B cell (primary cell): ENCODE results near the gene HIBCH. TPM values are rescaled to one million over a fixed set of nuclear protein-coding genes. Genes with fewer than 3 reads are reported as not detected.
A peak's percentile ranks its signal among the peaks of the same experiment; 100 is the strongest.

Source experiments
- ATAC-seq: fragments of 200-7000 bp; cut with Tn5 transposase; one replicate; pipeline ENCODE4 v1.10.0; 2021; ENCODE audit warnings: low read depth, mild to moderate bottlenecking, moderate number of reproducible peaks, moderate library complexity
- CTCF ChIA-PET: fragments of 350-600 bp; sonication (Branson Sonifier 250); formaldehyde crosslinking; loops from one replicate; lab custom pipeline; 2021; ENCODE audit warnings: antibody characterized with exemption, inconsistent platforms; lab: Charles Lee
- POLR2A ChIA-PET: fragments of 350-600 bp; sonication (Branson Sonifier 250); formaldehyde crosslinking; loops from one replicate; lab custom pipeline; 2021; ENCODE audit warnings: antibody characterized with exemption; lab: Charles Lee
- DNase-seq: peaks from one replicate; pipeline ENCODE4 v3.0.0; 2013
- H2AFZ ChIP-seq: 2 replicates; pipeline ENCODE4 v1.6.1; 2012; ENCODE audit warnings: mild to moderate bottlenecking, low read depth, low read length; ENCODE audit not compliant: insufficient read depth, poor library complexity, severe bottlenecking
- H3K27ac ChIP-seq, 2 donors: 1 replicate in 1 of 2; 2 replicates in 1 of 2; pipeline ENCODE4 v1.5.1; 2012 to 2013; ENCODE audit warnings: low read length in 2 of 2, mild to moderate bottlenecking in 2 of 2, moderate library complexity in 1 of 2
- H3K27me3 ChIP-seq, 4 experiments: fragments of 200-600 bp in 1 of 4; sonication (generic) in 1 of 4; replicated peaks in 1 of 4; 1 replicate in 2 of 4; 2 replicates in 2 of 4; pipeline versions ENCODE4 v1.6.1 to v1.7.0; 2013 to 2016; ENCODE audit warnings: low read length in 3 of 4, mild to moderate bottlenecking in 2 of 4, mixed read lengths in 1 of 4, moderate library complexity in 1 of 4; ENCODE audit not compliant: insufficient read depth in 4 of 4, control insufficient read depth in 3 of 4; ENCODE audit errors: control extremely low read depth in 1 of 4
- H3K36me3 ChIP-seq, 2 experiments: replicated peaks in 1 of 2; 1 replicate in 1 of 2; 2 replicates in 1 of 2; pipeline versions ENCODE4 v1.6.1 to v1.7.1; 2013; ENCODE audit warnings: low read length in 1 of 2; ENCODE audit not compliant: insufficient read depth in 2 of 2, control insufficient read depth in 1 of 2; ENCODE audit errors: control extremely low read depth in 1 of 2, extremely low read depth in 1 of 2
- H3K4me1 ChIP-seq, 2 donors: fragments of 200-600 bp in 1 of 2; sonication (generic) in 1 of 2; 1 replicate in 1 of 2; 2 replicates in 1 of 2; pipeline versions ENCODE4 v1.5.1 to v1.6.1; 2013 to 2017; ENCODE audit warnings: low read length in 2 of 2; ENCODE audit not compliant: control insufficient read depth in 2 of 2, insufficient read depth in 2 of 2
- H3K4me2 ChIP-seq: replicated peaks from 2 replicates; pipeline ENCODE3; 2012; ENCODE audit warnings: mild to moderate bottlenecking, low read depth, low read length; ENCODE audit not compliant: poor library complexity, severe bottlenecking
- H3K4me3 ChIP-seq, 5 experiments: fragments of 200-600 bp in 1 of 5; sonication (generic) in 1 of 5; 1 replicate in 3 of 5; 2 replicates in 2 of 5; pipeline versions ENCODE4 v1.5.1 to v1.7.0; 2011 to 2016; ENCODE audit warnings: low read length in 4 of 5, mild to moderate bottlenecking in 4 of 5, low read depth in 2 of 5, control low read depth in 1 of 5, moderate library complexity in 1 of 5; ENCODE audit not compliant: insufficient read depth in 1 of 5; ENCODE audit errors: control extremely low read depth in 1 of 5, extremely low read depth in 1 of 5
- H3K79me2 ChIP-seq: fragments of 200-600 bp; sonication (generic); one replicate; pipeline ENCODE4 v1.6.0; 2016; ENCODE audit warnings: low read length; ENCODE audit not compliant: control insufficient read depth, insufficient read depth
- H3K9ac ChIP-seq: fragments of 200-600 bp; sonication (generic); 2 replicates; pipeline ENCODE4 v1.6.1; 2017; ENCODE audit warnings: mild to moderate bottlenecking, low read length, moderate library complexity
- H3K9me3 ChIP-seq, 3 donors: one replicate each; pipeline versions ENCODE4 v1.6.1 to v1.7.1; 2013; ENCODE audit warnings: low read length in 2 of 3; ENCODE audit not compliant: control insufficient read depth in 2 of 3, insufficient read depth in 1 of 3; ENCODE audit errors: control extremely low read depth in 1 of 3
- H4K20me1 ChIP-seq: 2 replicates; pipeline ENCODE4 v1.6.0; 2012; ENCODE audit warnings: mild to moderate bottlenecking, low read length; ENCODE audit not compliant: insufficient read depth, control insufficient read depth, poor library complexity, severe bottlenecking
- H3K27ac Mint-ChIP-seq: one replicate; pipeline ENCODE4 v1.8.0; 2021; ENCODE audit warnings: mixed read lengths
- H3K27me3 Mint-ChIP-seq: one replicate; pipeline ENCODE4 v1.8.0; 2021; ENCODE audit warnings: mixed read lengths
- H3K4me1 Mint-ChIP-seq: one replicate; pipeline ENCODE4 v1.8.0; 2021; ENCODE audit warnings: mixed read lengths
- H3K4me3 Mint-ChIP-seq: one replicate; pipeline ENCODE4 v1.8.0; 2021; ENCODE audit warnings: mixed read lengths
- H3K9me3 Mint-ChIP-seq: one replicate; pipeline ENCODE4 v1.8.0; 2022; ENCODE audit warnings: mixed read lengths; ENCODE audit not compliant: insufficient read depth
- EZH2 ChIP-seq: IDR thresholded peaks from 2 replicates; pipeline ENCODE4 v1.6.1; 2012; ENCODE audit warnings: borderline replicate concordance, low read depth, mild to moderate bottlenecking, moderate library complexity, low read length; ENCODE audit not compliant: insufficient read depth, poor library complexity, severe bottlenecking
- WGBS: methylation state at CpG from one replicate; pipeline ENCODE4 v1.1.5; 2013; ENCODE audit warnings: missing lambda C conversion rate; ENCODE audit not compliant: insufficient coverage; 5-methylcytosine and 5-hydroxymethylcytosine counted together
- intact Hi-C: fragments of 100-400 bp; cut with micrococcal nuclease; formaldehyde crosslinking; loops from one replicate; pipeline ENCODE4 v1.10.0; 2022
- polyA plus RNA-seq: library from polyadenylated mRNA; depleted of rRNA; stranded (reverse); fragments of >200 nt; gene quantifications from 2 replicates; pipeline ENCODE4 v1.2.3, GENCODE V29; 2012
- total RNA-seq, 2 donors: library from RNA; stranded (reverse); fragments of 120-200 nt in 1 of 2; gene quantifications; 1 replicate in 1 of 2; 2 replicates in 1 of 2; pipeline versions ENCODE4 v1.2.3 to v1.2.4, GENCODE V29; 2013 to 2022
- TF ChIP-seq, protein P1 (sequence below): fragments of 200-600 bp; IDR thresholded peaks from one replicate; pipeline ENCODE4 v1.8.0; 2022; ENCODE audit warnings: antibody characterized with exemption, mild to moderate bottlenecking

The HIBCH gene
- total and polyA plus RNA-seq, 2 donors (not counting 1 experiment from before 2014, with no cell fraction given) = 5.6 to 30.2 TPM

DNA sequence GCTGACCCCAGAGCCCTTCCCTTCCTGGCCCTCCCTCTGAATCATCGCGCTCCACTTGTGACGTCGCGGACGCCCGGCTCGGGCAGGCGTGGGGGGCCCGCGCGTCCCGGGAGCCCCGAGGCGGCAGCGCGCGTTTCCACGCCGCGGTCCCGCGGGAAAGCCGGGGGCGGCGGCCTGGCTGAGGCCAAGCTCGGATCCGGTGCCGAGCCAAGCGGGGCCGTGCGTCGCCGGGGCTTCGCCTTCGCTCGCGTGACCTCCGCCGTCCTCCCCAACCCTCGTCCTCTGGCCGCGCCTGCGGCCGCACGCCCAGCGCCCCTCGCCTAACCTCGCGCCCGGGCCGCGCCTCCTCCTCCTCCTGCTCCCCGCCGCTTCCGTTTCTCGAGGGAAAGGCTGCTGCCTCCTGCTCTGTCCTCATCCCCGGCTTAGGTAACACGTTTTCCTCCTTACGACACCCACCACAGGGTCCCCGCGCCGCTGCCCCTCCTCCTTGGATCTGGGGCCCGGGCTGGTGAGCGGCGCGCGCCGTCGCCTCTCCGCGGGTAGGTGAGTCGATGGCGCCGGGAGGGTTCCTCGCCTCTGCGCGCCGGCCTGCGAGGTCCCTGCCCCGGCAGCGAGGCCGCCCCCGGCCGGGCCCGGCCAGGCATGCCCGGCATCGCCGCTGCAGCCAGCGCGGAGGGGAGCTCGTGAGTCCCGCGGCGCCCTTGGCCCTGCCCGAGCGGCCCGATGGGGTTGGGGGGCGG is 24.1 kb upstream of the HIBCH start, which contains the start of gene INPP1:
Gene INPP1, plus strand, starts transcription at position 54 of the 740 bp plus-strand sequence. CDS start 16,514 bp downstream, outside the sequence.
- under 1% methylated on average over 95 of the region's 99 CpGs for WGBS
- no peak within 1 kb of the TSS for H3K27ac ChIP-seq
- H3K4me1 ChIP-seq = peaks cover 7 to 11% of the 10 kb centered on the region in 2 donors
- H3K27me3 ChIP-seq = no peaks in the 10 kb centered on the region
- Mint-ChIP-seq H3K4me1 (peaks cover 13% of the 10 kb centered on the region), H3K9me3 (no peaks in the 10 kb centered on the region), H3K27ac (peak within 1 kb of the TSS; percentile 73), H3K27me3 (no peaks in the 10 kb centered on the region), H3K4me3 (peak within 1 kb of the TSS; percentile 90)
- POLR2A ChIA-PET = interaction anchor here (0.6 kb wide), 1 partner anchor 537 kb away, joined by 8 read pairs; the partner anchor contains the start of gene GLS
- TF ChIP-seq, protein P1, sequence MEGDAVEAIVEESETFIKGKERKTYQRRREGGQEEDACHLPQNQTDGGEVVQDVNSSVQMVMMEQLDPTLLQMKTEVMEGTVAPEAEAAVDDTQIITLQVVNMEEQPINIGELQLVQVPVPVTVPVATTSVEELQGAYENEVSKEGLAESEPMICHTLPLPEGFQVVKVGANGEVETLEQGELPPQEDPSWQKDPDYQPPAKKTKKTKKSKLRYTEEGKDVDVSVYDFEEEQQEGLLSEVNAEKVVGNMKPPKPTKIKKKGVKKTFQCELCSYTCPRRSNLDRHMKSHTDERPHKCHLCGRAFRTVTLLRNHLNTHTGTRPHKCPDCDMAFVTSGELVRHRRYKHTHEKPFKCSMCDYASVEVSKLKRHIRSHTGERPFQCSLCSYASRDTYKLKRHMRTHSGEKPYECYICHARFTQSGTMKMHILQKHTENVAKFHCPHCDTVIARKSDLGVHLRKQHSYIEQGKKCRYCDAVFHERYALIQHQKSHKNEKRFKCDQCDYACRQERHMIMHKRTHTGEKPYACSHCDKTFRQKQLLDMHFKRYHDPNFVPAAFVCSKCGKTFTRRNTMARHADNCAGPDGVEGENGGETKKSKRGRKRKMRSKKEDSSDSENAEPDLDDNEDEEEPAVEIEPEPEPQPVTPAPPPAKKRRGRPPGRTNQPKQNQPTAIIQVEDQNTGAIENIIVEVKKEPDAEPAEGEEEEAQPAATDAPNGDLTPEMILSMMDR = no peak
- TF ChIP-seq EZH2 = no peak
- H3K79me2 ChIP-seq = no peaks in the 10 kb centered on the region
- peak within 1 kb of the TSS; percentile 100 for H3K4me2 ChIP-seq
- no peaks in the 10 kb centered on the region for H3K9me3 ChIP-seq
- intact Hi-C loops = loop anchor here (1.0 to 2.0 kb wide), 2 partner anchors 23 to 29 kb away; no protein-coding TSS in a partner anchor
- peak within 1 kb of the TSS; percentile 87 for H2AFZ ChIP-seq
- ATAC-seq (peak; percentile 63), DNase-seq (peak; percentile 57)
- H3K9ac ChIP-seq = peak within 1 kb of the TSS; percentile 78
- CTCF ChIA-PET = interaction anchor here (0.9 to 1.7 kb wide), 5 partner anchors 15 to 336 kb away, joined by 3 to 7 read pairs (median 5); partner anchors contain the start of gene HIBCH
- H3K4me3 ChIP-seq = peak within 1 kb of the TSS; percentile 49 to 79 (median 72)
- H4K20me1 ChIP-seq = no peaks in the 10 kb centered on the region
- no peaks in the 10 kb centered on the region for H3K36me3 ChIP-seq
